K562 (cell line): ENCODE measurements around the gene SUFU. TPM values are rescaled to one million over a fixed set of nuclear protein-coding genes. Genes with fewer than 3 reads are reported as not detected.

Source experiments
- ATAC-seq: fragments of 200-7000 bp; cut with Tn5 transposase; 3 replicates; pipeline ENCODE4 v1.9.1; 2020; ENCODE audit warnings: moderate library complexity
- BruUV-seq: library from RNA; stranded (reverse); fragments of 400-500 nt; replicated peaks from 2 replicates; lab custom pipeline; 2021; lab: Mats Ljungman, UMichigan
- CTCF ChIA-PET: fragments of 300-600 bp; formaldehyde crosslinking; extraction: SDS; loops from one replicate; lab custom pipeline; 2021; ENCODE audit warnings: low intra/inter-chr PET ratio; lab: Yijun Ruan, JAX
- POLR2A ChIA-PET: fragments of 300-600, 350-650 bp; sonication (Branson Sonifier 250); formaldehyde crosslinking; extraction: SDS; loops from one replicate; lab custom pipeline; 2021; ENCODE audit warnings: antibody characterized with exemption, inconsistent platforms; lab: Yijun Ruan, JAX
- DNase-seq, 4 experiments: peaks; one replicate each; pipeline versions ENCODE4 v3.0.0 to v3.0.0-alpha.2; 2011 to 2018; ENCODE audit warnings: low spot score in 3 of 4, mixed read lengths in 3 of 4; ENCODE audit errors: extremely low read depth in 1 of 4
- FAIRE-seq: peaks from 2 replicates; lab custom pipeline; 2011; peaks lifted over from hg19 to GRCh38; lab: Jason Lieb, UNC
- H2AFZ ChIP-seq: 2 replicates; pipeline ENCODE4 v1.6.0; 2011; ENCODE audit warnings: low read depth, low read length, control low read depth, inconsistent platforms
- H3K27ac ChIP-seq: fragments of 200-600 bp; 3 replicates; pipeline ENCODE4 v1.8.0; 2011; ENCODE audit warnings: low read depth, mild to moderate bottlenecking, control low read depth, inconsistent platforms, low read length, moderate library complexity, mixed read lengths; ENCODE audit errors: extremely low read depth
- H3K27me3 ChIP-seq, 2 experiments: fragments of 300-600 bp in 1 of 2; 2 replicates in 1 of 2; 3 replicates in 1 of 2; pipeline versions ENCODE4 v1.6.0 to v1.8.0; 2011; ENCODE audit warnings: inconsistent platforms in 2 of 2, low read length in 2 of 2, mild to moderate bottlenecking in 1 of 2, mixed read lengths in 1 of 2, moderate library complexity in 1 of 2; ENCODE audit not compliant: control insufficient read depth in 2 of 2, insufficient read depth in 2 of 2
- H3K36me3 ChIP-seq: fragments of 300-600 bp; 3 replicates; pipeline ENCODE4 v1.8.0; 2011; ENCODE audit warnings: mild to moderate bottlenecking, low read length, inconsistent platforms; ENCODE audit not compliant: control insufficient read depth, insufficient read depth
- H3K4me1 ChIP-seq, 2 experiments: fragments of 200-600 bp in 1 of 2; replicated peaks in 1 of 2; 2 replicates in 1 of 2; 3 replicates in 1 of 2; pipeline versions ENCODE4 v1.5.1 to v1.8.0; 2011; ENCODE audit warnings: inconsistent platforms in 2 of 2, low read length in 2 of 2, mild to moderate bottlenecking in 1 of 2, mixed read lengths in 1 of 2, moderate library complexity in 1 of 2; ENCODE audit not compliant: control insufficient read depth in 2 of 2, insufficient read depth in 2 of 2
- H3K4me2 ChIP-seq: 2 replicates; pipeline ENCODE4 v1.6.1; 2011; ENCODE audit warnings: low read length, control low read depth, inconsistent platforms, mixed read lengths; ENCODE audit not compliant: insufficient read depth
- H3K4me3 ChIP-seq: fragments of 200-600 bp; sonication (generic), shearing (Covaris generic); 2 replicates; pipeline ENCODE4 v1.5.1; 2016; ENCODE audit warnings: control low read depth, inconsistent platforms
- H3K79me2 ChIP-seq: fragments of 200-600 bp; 3 replicates; pipeline ENCODE4 v1.8.0; 2011; ENCODE audit warnings: low read length, inconsistent platforms; ENCODE audit not compliant: control insufficient read depth, insufficient read depth
- H3K9ac ChIP-seq, 2 experiments: 2 replicates each; pipeline versions ENCODE4 v1.6.0 to v1.6.1; 2011; ENCODE audit warnings: low read depth in 2 of 2, low read length in 2 of 2, control low read depth in 1 of 2, inconsistent platforms in 1 of 2, mild to moderate bottlenecking in 1 of 2, mixed read lengths in 1 of 2; ENCODE audit not compliant: insufficient read depth in 1 of 2
- H3K9me1 ChIP-seq: one replicate; pipeline ENCODE4 v1.6.0; 2011; ENCODE audit warnings: inconsistent platforms, mild to moderate bottlenecking, low read length, moderate library complexity; ENCODE audit not compliant: control insufficient read depth, insufficient read depth
- H3K9me3 ChIP-seq: replicated peaks from 2 replicates; pipeline ENCODE4 v1.5.1; 2011; ENCODE audit warnings: low read depth, low read length, inconsistent platforms; ENCODE audit not compliant: control insufficient read depth, insufficient read depth
- H4K20me1 ChIP-seq: replicated peaks from 2 replicates; pipeline ENCODE4 v1.6.1; 2011; ENCODE audit warnings: low read length, inconsistent platforms, mixed read lengths; ENCODE audit not compliant: control insufficient read depth, insufficient read depth
- CBX2 ChIP-seq: fragments of 200-600 bp; sonication (generic); IDR thresholded peaks from one replicate; pipeline ENCODE4 v1.6.1; 2012; ENCODE audit warnings: mild to moderate bottlenecking, low read length, inconsistent platforms; ENCODE audit not compliant: insufficient read depth, poor library complexity, severe bottlenecking
- CBX3 ChIP-seq, 2 experiments: IDR thresholded peaks; 1 replicate in 1 of 2; 2 replicates in 1 of 2; pipeline ENCODE4 v1.6.1; 2012; ENCODE audit warnings: inconsistent platforms in 2 of 2, low read length in 2 of 2, borderline replicate concordance in 1 of 2, control low read depth in 1 of 2
- DACH1 ChIP-seq: fragments of 450-650 bp; IDR thresholded peaks from 2 replicates; pipeline ENCODE4 v1.6.1; 2018; ENCODE audit not compliant: partially characterized antibody
- ID3 ChIP-seq, 2 experiments: fragments of 250-450 bp in 1 of 2; fragments of 450-650 bp in 1 of 2; sonication (Bioruptor Pico) in 1 of 2; IDR thresholded peaks; 2 replicates each; pipeline versions ENCODE4 v1.6.1 to v1.8.0; 2016 to 2021; ENCODE audit warnings: mild to moderate bottlenecking in 2 of 2, moderate library complexity in 2 of 2, missing compliant biosample characterization in 1 of 2, missing genetic modification characterization in 1 of 2
- KDM5B ChIP-seq: fragments of 200-600 bp; sonication (generic); IDR thresholded peaks from 2 replicates; pipeline ENCODE4 v1.6.1; 2012; ENCODE audit warnings: low read depth, mild to moderate bottlenecking, moderate library complexity, low read length, control low read depth, inconsistent platforms; ENCODE audit not compliant: insufficient replicate concordance
- KLF6 ChIP-seq: fragments of 250-450 bp; sonication (Bioruptor Pico); IDR thresholded peaks from 2 replicates; pipeline ENCODE4 v1.4.0; 2020; ENCODE audit warnings: mild to moderate bottlenecking, moderate library complexity, borderline replicate concordance
- MAZ ChIP-seq, 2 experiments: fragments of 450-650 bp in 1 of 2; sonication (generic) in 1 of 2; formaldehyde crosslinking; IDR thresholded peaks in 1 of 2; conservative IDR thresholded peaks in 1 of 2; 2 replicates each; pipeline versions ENCODE4 v1.4.0 to v1.5.0; 2020; ENCODE audit warnings: mild to moderate bottlenecking in 1 of 2, missing genetic modification reagents in 1 of 2
- RAD51 ChIP-seq: fragments of 450-650 bp; IDR thresholded peaks from 2 replicates; pipeline ENCODE4 v1.7.1; 2016; ENCODE audit warnings: low read depth, mild to moderate bottlenecking, borderline replicate concordance
- STAT6 ChIP-seq: sonication (generic); formaldehyde crosslinking; IDR thresholded peaks from 2 replicates; pipeline ENCODE4 v1.8.1; 2023; ENCODE audit warnings: mild to moderate bottlenecking, missing genetic modification reagents
- TCF15 ChIP-seq: fragments of 250-450 bp; sonication (Bioruptor Pico); IDR thresholded peaks from 2 replicates; pipeline ENCODE4 v1.8.0; 2022; ENCODE audit warnings: moderate library complexity, mild to moderate bottlenecking, inconsistent platforms
- U2AF1 ChIP-seq: fragments of 200-400 bp; formaldehyde crosslinking; optimal IDR thresholded peaks from 2 replicates; pipeline ENCODE3; 2017; ENCODE audit warnings: mild to moderate bottlenecking, low read depth, low read length, moderate library complexity
- ZBTB7A ChIP-seq: IDR thresholded peaks from 2 replicates; pipeline ENCODE4 v1.6.1; 2011; ENCODE audit warnings: low read depth, mild to moderate bottlenecking, low read length, moderate library complexity, borderline replicate concordance; ENCODE audit not compliant: control insufficient read depth
- ZNF561 ChIP-seq: fragments of 450-650 bp; formaldehyde crosslinking; conservative IDR thresholded peaks from 2 replicates; pipeline ENCODE4 v1.4.0; 2020; ENCODE audit warnings: mild to moderate bottlenecking, moderate library complexity
- WGBS: fragments of 100-300 bp; shearing (Covaris generic); methylation state at CpG from one replicate; pipeline ENCODE4 v1.1.6; 2016; ENCODE audit warnings: low coverage, mixed read lengths; ENCODE audit not compliant: insufficient coverage; ENCODE audit errors: missing lambda C conversion rate; 5-methylcytosine and 5-hydroxymethylcytosine counted together
- in situ Hi-C: fragments of 300-500 bp; cut with MboI; formaldehyde crosslinking; loops from 4 replicates; pipeline ENCODE4 v1.15.0; 2018; ENCODE audit warnings: inconsistent platforms, mixed read lengths
- intact Hi-C: fragments of 100-400 bp; cut with micrococcal nuclease; formaldehyde crosslinking; loops from 2 replicates; pipeline ENCODE4 v1.14.2; 2022
- polyA plus RNA-seq, 8 experiments: library from polyadenylated mRNA; depleted of rRNA in 4 of 8; stranded (reverse) in 5 of 8; unstranded in 3 of 8; fragments of >200 nt; fragmentation: Nextera tagmentation in 2 of 8; fragmentation: Illumina TruSeq in 1 of 8; extraction: Ambion mirVana in 2 of 8; extraction: Trizol in 1 of 8; gene quantifications; 2 replicates each; pipeline versions ENCODE4 v1.2.1 to v1.2.3, GENCODE V29; 2011 to 2014; ENCODE audit warnings: inconsistent platforms in 1 of 8, missing spikeins in 1 of 8
- total RNA-seq, 7 experiments: library from RNA; depleted of rRNA in 6 of 7; stranded (reverse); fragments of >200 nt in 6 of 7; fragmentation: Illumina TruSeq in 2 of 7; extraction: Trizol in 2 of 7; gene quantifications; 2 replicates each; pipeline versions ENCODE4 v1.2.1 to v1.2.3, GENCODE V29; 2011 to 2021; ENCODE audit warnings: low replicate concordance in 1 of 7

Gene SUFU
- total and polyA plus RNA-seq, 9 of the 15 experiments (the other 6 are each of a cell fraction or from before 2014, with no cell fraction given), result 0.59 to 6.3 (median 0.82) TPM

GRCh38 chr10:102648269-102648888 lies 144.6 kb downstream of the SUFU start:
- FAIRE-seq, result no peak
- no peak for TF ChIP-seq KLF6 (CRISPR knock-in tag)
- no peak for TF ChIP-seq MAZ (CRISPR knock-in tag; conservative IDR thresholded peaks at IDR 0.05 in 1 of 2, IDR thresholded peaks at IDR 0.05 in 1 of 2)
- TF ChIP-seq CBX3 (IDR thresholded peaks at IDR 0.05; ENCODE audit: borderline replicate concordance in 1 of 2, low read length in 2 of 2), result no peak
- no peak for TF ChIP-seq TCF15 (CRISPR knock-in tag)
- no peak for TF ChIP-seq ZBTB7A
- no peak for TF ChIP-seq KDM5B
- TF ChIP-seq RAD51, result no peak
- TF ChIP-seq STAT6 (CRISPR knock-in tag), result no peak
- TF ChIP-seq DACH1, result no peak
- TF ChIP-seq CBX2, result no peak
- TF ChIP-seq ID3 (CRISPR knock-in tag; IDR thresholded peaks at IDR 0.05), result no peak
- no peak for TF ChIP-seq ID3 (tag; IDR thresholded peaks at IDR 0.05)
- no peak for TF ChIP-seq U2AF1
- no peak for TF ChIP-seq ZNF561

More at GRCh38 chr10:102648269-102648888, 144.6 kb downstream of the SUFU start:
- no TSS peak for BruUV-seq
- 0 out of 2 replicates have a peak, but pooled peaks cover 4% of the 10 kb centered on the region for H4K20me1 ChIP-seq
- no peak overlapping the region for H3K4me3 ChIP-seq
- H3K36me3 ChIP-seq, result peaks cover 20% of the 10 kb centered on the region; the same call in 2 of the 3 replicates
- ATAC-seq, result no peak
- H3K4me2 ChIP-seq, result no peak overlapping the region
- in situ Hi-C loops (no loop called here), intact Hi-C loops (loop anchor here (5.0 kb wide), 1 partner anchor 64 kb away; the partner anchor contains the start of genes ARL3 and SFXN2)
- no peaks in the 10 kb centered on the region for H3K9me3 ChIP-seq
- peak overlapping the region in 1 of 2 experiments; percentile 71; a peak in 2 of 4 replicates for H3K9ac ChIP-seq
- no peak overlapping the region for H2AFZ ChIP-seq
- peaks cover 94% of the 10 kb centered on the region for H3K79me2 ChIP-seq
- ChIA-PET POLR2A (interaction anchor here (0.6 to 6.2 kb wide), 3 partner anchors 10 to 19 kb away, joined by 3 to 60 read pairs (median 4); no protein-coding TSS in a partner anchor), CTCF (no interaction called here)
- H3K27me3 ChIP-seq, result no peaks in the 10 kb centered on the region
- WGBS, result 74% methylated on average over 7 of the region's 12 CpGs
- peaks cover 3 to 77% of the 10 kb centered on the region in 2 experiments; a peak in 4 of 5 replicates for H3K4me1 ChIP-seq
- no peak overlapping the region for H3K27ac ChIP-seq
- H3K9me1 ChIP-seq, result peaks cover 2% of the 10 kb centered on the region
- no peak for DNase-seq
